CD14-positive monocyte (primary cell): ENCODE measurements around the gene KCNQ1. TPM values are rescaled to one million over a fixed set of nuclear protein-coding genes. Genes with fewer than 3 reads are reported as not detected.

ENCODE experiments used
- DNase-seq, 3 donors: peaks; one replicate each; pipeline ENCODE4 v3.0.0-alpha.2; 2011 to 2022
- H2AFZ ChIP-seq: 2 replicates; pipeline ENCODE4 v1.6.0; 2012; ENCODE audit warnings: mild to moderate bottlenecking, low read depth, low read length, inconsistent platforms; ENCODE audit not compliant: insufficient read depth, poor library complexity, severe bottlenecking
- H3K27ac ChIP-seq, 2 donors: 1 replicate in 1 of 2; 2 replicates in 1 of 2; pipeline ENCODE4 v1.5.1; 2012 to 2013; ENCODE audit warnings: low read length in 2 of 2, control low read depth in 1 of 2, inconsistent platforms in 1 of 2, low read depth in 1 of 2, mild to moderate bottlenecking in 1 of 2
- H3K27me3 ChIP-seq, 2 donors: one replicate each; pipeline versions ENCODE4 v1.6.0 to v1.6.1; 2011 to 2013; ENCODE audit warnings: low read length in 2 of 2; ENCODE audit not compliant: control insufficient read depth in 2 of 2, insufficient read depth in 2 of 2
- H3K36me3 ChIP-seq, 2 donors: replicated peaks in 1 of 2; 1 replicate in 1 of 2; 2 replicates in 1 of 2; pipeline versions ENCODE4 v1.5.1 to v1.6.1; 2012 to 2013; ENCODE audit warnings: low read length in 2 of 2, control low read depth in 1 of 2, inconsistent platforms in 1 of 2, mild to moderate bottlenecking in 1 of 2; ENCODE audit not compliant: insufficient read depth in 2 of 2, control insufficient read depth in 1 of 2
- H3K4me1 ChIP-seq, 2 donors: 1 replicate in 1 of 2; 2 replicates in 1 of 2; pipeline versions ENCODE4 v1.5.1 to v1.6.1; 2012 to 2013; ENCODE audit warnings: low read length in 2 of 2, control low read depth in 1 of 2, inconsistent platforms in 1 of 2, mild to moderate bottlenecking in 1 of 2, moderate library complexity in 1 of 2; ENCODE audit not compliant: insufficient read depth in 2 of 2, control insufficient read depth in 1 of 2
- H3K4me2 ChIP-seq: replicated peaks from 2 replicates; pipeline ENCODE3; 2012; ENCODE audit warnings: low read length, moderate library complexity, mild to moderate bottlenecking; ENCODE audit not compliant: poor library complexity, severe bottlenecking; ENCODE audit errors: extremely low read depth
- H3K4me3 ChIP-seq, 3 experiments: fragments of 200-600 bp in 1 of 3; sonication (generic) in 1 of 3; replicated peaks in 1 of 3; 1 replicate in 2 of 3; 2 replicates in 1 of 3; pipeline ENCODE4 v1.5.1; 2011 to 2013; ENCODE audit warnings: low read length in 3 of 3, mild to moderate bottlenecking in 3 of 3, control low read depth in 2 of 3, low read depth in 2 of 3, inconsistent platforms in 1 of 3, moderate library complexity in 1 of 3
- H3K79me2 ChIP-seq: 2 replicates; pipeline ENCODE4 v1.6.0; 2012; ENCODE audit warnings: mild to moderate bottlenecking, control low read depth, inconsistent platforms, low read length, moderate library complexity; ENCODE audit not compliant: insufficient read depth
- H3K9ac ChIP-seq: 2 replicates; pipeline ENCODE4 v1.6.0; 2017; ENCODE audit warnings: low read length, mild to moderate bottlenecking; ENCODE audit not compliant: insufficient read depth, poor library complexity, severe bottlenecking
- H3K9me3 ChIP-seq, 2 donors: replicated peaks in 1 of 2; 1 replicate in 1 of 2; 2 replicates in 1 of 2; pipeline versions ENCODE4 v1.5.1 to v1.6.1; 2012 to 2013; ENCODE audit warnings: low read length in 2 of 2, control low read depth in 1 of 2; ENCODE audit not compliant: control insufficient read depth in 1 of 2, insufficient read depth in 1 of 2
- H4K20me1 ChIP-seq: 2 replicates; pipeline ENCODE4 v1.6.0; 2012; ENCODE audit warnings: mild to moderate bottlenecking, low read length, control low read depth, moderate library complexity; ENCODE audit not compliant: insufficient read depth
- H3K27ac Mint-ChIP-seq, 7 donors: one replicate each; pipeline ENCODE4 v1.8.0; 2020; ENCODE audit warnings: mild to moderate bottlenecking in 7 of 7, mixed read lengths in 7 of 7, moderate library complexity in 6 of 7, inconsistent platforms in 2 of 7
- H3K27me3 Mint-ChIP-seq, 3 donors: one replicate each; pipeline ENCODE4 v1.8.0; 2021 to 2022; ENCODE audit warnings: low read depth in 3 of 3, mild to moderate bottlenecking in 3 of 3, mixed read lengths in 3 of 3, moderate library complexity in 3 of 3, inconsistent platforms in 1 of 3
- H3K36me3 Mint-ChIP-seq, 2 donors: one replicate each; pipeline ENCODE4 v1.8.0; 2020; ENCODE audit warnings: mixed read lengths in 2 of 2, inconsistent platforms in 1 of 2, mild to moderate bottlenecking in 1 of 2
- H3K4me1 Mint-ChIP-seq: one replicate; pipeline ENCODE4 v1.8.0; 2020; ENCODE audit warnings: mild to moderate bottlenecking, mixed read lengths
- H3K4me3 Mint-ChIP-seq, 2 donors: one replicate each; pipeline ENCODE4 v1.8.0; 2020; ENCODE audit warnings: mild to moderate bottlenecking in 2 of 2, mixed read lengths in 2 of 2, moderate library complexity in 1 of 2
- H3K9me3 Mint-ChIP-seq, 7 donors: one replicate each; pipeline ENCODE4 v1.8.0; 2020 to 2022; ENCODE audit warnings: mixed read lengths in 7 of 7, mild to moderate bottlenecking in 6 of 7, moderate library complexity in 6 of 7, inconsistent platforms in 2 of 7
- CTCF ChIP-seq: fragments of 200-600 bp; IDR thresholded peaks from one replicate; pipeline ENCODE4 v1.8.0; 2022; ENCODE audit warnings: antibody characterized with exemption, mild to moderate bottlenecking
- WGBS: methylation state at CpG from one replicate; pipeline ENCODE4 v1.1.5; 2013; ENCODE audit warnings: missing lambda C conversion rate; ENCODE audit not compliant: insufficient coverage; 5-methylcytosine and 5-hydroxymethylcytosine counted together
- intact Hi-C, 2 donors: fragments of 100-400 bp; cut with micrococcal nuclease; formaldehyde crosslinking; loops; one replicate each; pipeline versions ENCODE4 v1.15.0 to v1.15.1; 2023
- polyA plus RNA-seq, 3 donors: library from polyadenylated mRNA; depleted of rRNA in 1 of 3; unstranded in 2 of 3; stranded (reverse) in 1 of 3; fragments of 300-500 nt in 2 of 3; fragments of >200 nt in 1 of 3; fragmentation: Illumina TruSeq in 2 of 3; gene quantifications; 1 replicate in 2 of 3; 2 replicates in 1 of 3; pipeline ENCODE4 v1.2.3, GENCODE V29; 2012 to 2021

KCNQ1 gene
- polyA plus RNA-seq, 3 donors = 14.9 to 31.8 (median 21.6) TPM

- no peak overlapping the region for H3K27ac Mint-ChIP-seq
- peaks cover 2 to 10% of the 10 kb centered on the region in 2 donors for H3K36me3 Mint-ChIP-seq
- peaks cover 14% of the 10 kb centered on the region for H3K79me2 ChIP-seq
- no peaks in the 10 kb centered on the region for H3K9me3 Mint-ChIP-seq
- H3K4me1 ChIP-seq = peaks cover 10 to 13% of the 10 kb centered on the region in 2 donors
- peaks cover 6% of the 10 kb centered on the region for H3K4me1 Mint-ChIP-seq
- 94% methylated on average over 6 of the region's 17 CpGs for WGBS
- H3K4me3 ChIP-seq = no peak overlapping the region
- H3K36me3 ChIP-seq = peaks cover 0 to 4% of the 10 kb centered on the region in 2 donors
- no peak overlapping the region for H3K9ac ChIP-seq
- no peaks in the 10 kb centered on the region for H4K20me1 ChIP-seq
- H2AFZ ChIP-seq = no peak overlapping the region
- peaks cover 0 to 2% (median 0%) of the 10 kb centered on the region in 3 donors for H3K27me3 Mint-ChIP-seq
- no peak for DNase-seq
- no peak for TF ChIP-seq CTCF
- H3K9me3 ChIP-seq = no peaks in the 10 kb centered on the region
- H3K4me2 ChIP-seq = no peak overlapping the region
- intact Hi-C loops = no loop called here
- H3K4me3 Mint-ChIP-seq = no peak overlapping the region
- no peak overlapping the region for H3K27ac ChIP-seq
- H3K27me3 ChIP-seq = no peaks in the 10 kb centered on the region
Measured at GRCh38 chr11:2395856-2396255, 49.0 kb upstream of the KCNQ1 start.

- 97% methylated on average over 25 of the region's 26 CpGs for WGBS
- H3K9me3 Mint-ChIP-seq = no peaks in the 10 kb centered on the region
- Histone ChIP-seq H3K9ac (no peak overlapping the region), H3K9me3 (no peaks in the 10 kb centered on the region), H3K27me3 (no peaks in the 10 kb centered on the region), H3K79me2 (peaks cover 20% of the 10 kb centered on the region), H3K27ac (no peak overlapping the region), H3K36me3 (peaks cover 0 to 4% of the 10 kb centered on the region in 2 donors), H3K4me2 (no peak overlapping the region), H3K4me1 (peaks cover 16 to 19% of the 10 kb centered on the region in 2 donors), H2AFZ (no peak overlapping the region), H4K20me1 (peaks cover 5% of the 10 kb centered on the region), H3K4me3 (no peak overlapping the region)
- H3K4me3 Mint-ChIP-seq = no peak overlapping the region
- peaks cover 10% of the 10 kb centered on the region for H3K4me1 Mint-ChIP-seq
- no peak overlapping the region for H3K27ac Mint-ChIP-seq
- intact Hi-C loops = no loop called here
- peaks cover 2 to 10% of the 10 kb centered on the region in 2 donors for H3K36me3 Mint-ChIP-seq
- no peak for TF ChIP-seq CTCF
- H3K27me3 Mint-ChIP-seq = peaks cover 0 to 2% (median 0%) of the 10 kb centered on the region in 3 donors
- no peak for DNase-seq
Measured at GRCh38 chr11:2396471-2396870, 48.3 kb upstream of the KCNQ1 start.
